CD14-positive monocyte (primary cell): ENCODE results near the gene ELFN1. TPM values are rescaled to one million over a fixed set of nuclear protein-coding genes. Genes with fewer than 3 reads are reported as not detected.

ENCODE experiments used
- DNase-seq, 3 donors: peaks; one replicate each; pipeline ENCODE4 v3.0.0-alpha.2; 2011 to 2022
- H2AFZ ChIP-seq: 2 replicates; pipeline ENCODE4 v1.6.0; 2012; ENCODE audit warnings: mild to moderate bottlenecking, low read depth, low read length, inconsistent platforms; ENCODE audit not compliant: insufficient read depth, poor library complexity, severe bottlenecking
- H3K27ac ChIP-seq, 2 donors: 1 replicate in 1 of 2; 2 replicates in 1 of 2; pipeline ENCODE4 v1.5.1; 2012 to 2013; ENCODE audit warnings: low read length in 2 of 2, control low read depth in 1 of 2, inconsistent platforms in 1 of 2, low read depth in 1 of 2, mild to moderate bottlenecking in 1 of 2
- H3K27me3 ChIP-seq, 2 donors: one replicate each; pipeline versions ENCODE4 v1.6.0 to v1.6.1; 2011 to 2013; ENCODE audit warnings: low read length in 2 of 2; ENCODE audit not compliant: control insufficient read depth in 2 of 2, insufficient read depth in 2 of 2
- H3K36me3 ChIP-seq, 2 donors: replicated peaks in 1 of 2; 1 replicate in 1 of 2; 2 replicates in 1 of 2; pipeline versions ENCODE4 v1.5.1 to v1.6.1; 2012 to 2013; ENCODE audit warnings: low read length in 2 of 2, control low read depth in 1 of 2, inconsistent platforms in 1 of 2, mild to moderate bottlenecking in 1 of 2; ENCODE audit not compliant: insufficient read depth in 2 of 2, control insufficient read depth in 1 of 2
- H3K4me1 ChIP-seq, 2 donors: 1 replicate in 1 of 2; 2 replicates in 1 of 2; pipeline versions ENCODE4 v1.5.1 to v1.6.1; 2012 to 2013; ENCODE audit warnings: low read length in 2 of 2, control low read depth in 1 of 2, inconsistent platforms in 1 of 2, mild to moderate bottlenecking in 1 of 2, moderate library complexity in 1 of 2; ENCODE audit not compliant: insufficient read depth in 2 of 2, control insufficient read depth in 1 of 2
- H3K4me2 ChIP-seq: replicated peaks from 2 replicates; pipeline ENCODE3; 2012; ENCODE audit warnings: low read length, moderate library complexity, mild to moderate bottlenecking; ENCODE audit not compliant: poor library complexity, severe bottlenecking; ENCODE audit errors: extremely low read depth
- H3K4me3 ChIP-seq, 3 experiments: fragments of 200-600 bp in 1 of 3; sonication (generic) in 1 of 3; replicated peaks in 1 of 3; 1 replicate in 2 of 3; 2 replicates in 1 of 3; pipeline ENCODE4 v1.5.1; 2011 to 2013; ENCODE audit warnings: low read length in 3 of 3, mild to moderate bottlenecking in 3 of 3, control low read depth in 2 of 3, low read depth in 2 of 3, inconsistent platforms in 1 of 3, moderate library complexity in 1 of 3
- H3K79me2 ChIP-seq: 2 replicates; pipeline ENCODE4 v1.6.0; 2012; ENCODE audit warnings: mild to moderate bottlenecking, control low read depth, inconsistent platforms, low read length, moderate library complexity; ENCODE audit not compliant: insufficient read depth
- H3K9ac ChIP-seq: 2 replicates; pipeline ENCODE4 v1.6.0; 2017; ENCODE audit warnings: low read length, mild to moderate bottlenecking; ENCODE audit not compliant: insufficient read depth, poor library complexity, severe bottlenecking
- H3K9me3 ChIP-seq, 2 donors: replicated peaks in 1 of 2; 1 replicate in 1 of 2; 2 replicates in 1 of 2; pipeline versions ENCODE4 v1.5.1 to v1.6.1; 2012 to 2013; ENCODE audit warnings: low read length in 2 of 2, control low read depth in 1 of 2; ENCODE audit not compliant: control insufficient read depth in 1 of 2, insufficient read depth in 1 of 2
- H4K20me1 ChIP-seq: 2 replicates; pipeline ENCODE4 v1.6.0; 2012; ENCODE audit warnings: mild to moderate bottlenecking, low read length, control low read depth, moderate library complexity; ENCODE audit not compliant: insufficient read depth
- H3K27ac Mint-ChIP-seq, 7 donors: one replicate each; pipeline ENCODE4 v1.8.0; 2020; ENCODE audit warnings: mild to moderate bottlenecking in 7 of 7, mixed read lengths in 7 of 7, moderate library complexity in 6 of 7, inconsistent platforms in 2 of 7
- H3K27me3 Mint-ChIP-seq, 3 donors: one replicate each; pipeline ENCODE4 v1.8.0; 2021 to 2022; ENCODE audit warnings: low read depth in 3 of 3, mild to moderate bottlenecking in 3 of 3, mixed read lengths in 3 of 3, moderate library complexity in 3 of 3, inconsistent platforms in 1 of 3
- H3K36me3 Mint-ChIP-seq, 2 donors: one replicate each; pipeline ENCODE4 v1.8.0; 2020; ENCODE audit warnings: mixed read lengths in 2 of 2, inconsistent platforms in 1 of 2, mild to moderate bottlenecking in 1 of 2
- H3K4me1 Mint-ChIP-seq: one replicate; pipeline ENCODE4 v1.8.0; 2020; ENCODE audit warnings: mild to moderate bottlenecking, mixed read lengths
- H3K4me3 Mint-ChIP-seq, 2 donors: one replicate each; pipeline ENCODE4 v1.8.0; 2020; ENCODE audit warnings: mild to moderate bottlenecking in 2 of 2, mixed read lengths in 2 of 2, moderate library complexity in 1 of 2
- H3K9me3 Mint-ChIP-seq, 7 donors: one replicate each; pipeline ENCODE4 v1.8.0; 2020 to 2022; ENCODE audit warnings: mixed read lengths in 7 of 7, mild to moderate bottlenecking in 6 of 7, moderate library complexity in 6 of 7, inconsistent platforms in 2 of 7
- CTCF ChIP-seq: fragments of 200-600 bp; IDR thresholded peaks from one replicate; pipeline ENCODE4 v1.8.0; 2022; ENCODE audit warnings: antibody characterized with exemption, mild to moderate bottlenecking
- WGBS: methylation state at CpG from one replicate; pipeline ENCODE4 v1.1.5; 2013; ENCODE audit warnings: missing lambda C conversion rate; ENCODE audit not compliant: insufficient coverage; 5-methylcytosine and 5-hydroxymethylcytosine counted together
- intact Hi-C, 2 donors: fragments of 100-400 bp; cut with micrococcal nuclease; formaldehyde crosslinking; loops; one replicate each; pipeline versions ENCODE4 v1.15.0 to v1.15.1; 2023
- polyA plus RNA-seq, 3 donors: library from polyadenylated mRNA; depleted of rRNA in 1 of 3; unstranded in 2 of 3; stranded (reverse) in 1 of 3; fragments of 300-500 nt in 2 of 3; fragments of >200 nt in 1 of 3; fragmentation: Illumina TruSeq in 2 of 3; gene quantifications; 1 replicate in 2 of 3; 2 replicates in 1 of 3; pipeline ENCODE4 v1.2.3, GENCODE V29; 2012 to 2021

ELFN1 gene
- polyA plus RNA-seq, 3 donors = not detected

GRCh38 chr7:1727812-1728570 lies 57.9 kb downstream of the ELFN1 start:
- no peak overlapping the region for H3K27ac Mint-ChIP-seq
- no peak overlapping the region for H3K27ac ChIP-seq
- H3K4me1 ChIP-seq = no peaks in the 10 kb centered on the region
- H3K79me2 ChIP-seq = no peaks in the 10 kb centered on the region
- H3K27me3 Mint-ChIP-seq = peaks cover 6 to 15% (median 10%) of the 10 kb centered on the region in 3 donors
- no peaks in the 10 kb centered on the region for H4K20me1 ChIP-seq
- H3K9ac ChIP-seq = no peak overlapping the region
- H3K36me3 Mint-ChIP-seq = no peaks in the 10 kb centered on the region
- H2AFZ ChIP-seq = no peak overlapping the region
- H3K9me3 Mint-ChIP-seq = peaks cover 0 to 26% (median 9%) of the 10 kb centered on the region in 7 donors
- intact Hi-C loops = no loop called here
- no peak overlapping the region for H3K4me3 Mint-ChIP-seq
- H3K4me2 ChIP-seq = no peak overlapping the region
- no peak for TF ChIP-seq CTCF
- no peak for DNase-seq
- no peaks in the 10 kb centered on the region for H3K4me1 Mint-ChIP-seq
- WGBS = 88% methylated on average over 10 of the region's 15 CpGs
- no peaks in the 10 kb centered on the region for H3K36me3 ChIP-seq
- H3K9me3 ChIP-seq = peaks cover 0 to 22% of the 10 kb centered on the region in 2 donors
- H3K4me3 ChIP-seq = no peak overlapping the region
- H3K27me3 ChIP-seq = no peaks in the 10 kb centered on the region

DNA sequence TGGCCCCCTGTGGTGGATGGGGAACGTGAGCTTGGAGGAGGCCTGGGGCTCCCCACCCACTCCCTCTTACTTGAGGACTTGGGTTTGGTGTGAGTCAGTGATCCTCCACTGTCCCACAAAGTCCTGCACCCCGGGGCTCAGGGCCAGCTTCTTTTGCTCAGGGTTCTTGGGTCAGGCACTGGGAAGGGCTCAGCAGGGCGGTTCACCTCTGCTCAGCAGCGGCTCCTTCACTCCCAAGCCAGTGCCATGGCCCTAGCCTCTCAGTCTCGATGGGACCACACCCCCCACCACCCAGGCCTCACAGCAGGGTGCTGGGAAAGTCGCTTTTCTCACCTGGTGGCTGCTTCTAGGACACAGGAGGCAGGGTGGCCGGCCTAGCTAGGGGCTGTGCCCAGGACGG lies 59.1 kb downstream of the ELFN1 start:
- no peaks in the 10 kb centered on the region for H4K20me1 ChIP-seq
- no peak overlapping the region for H3K4me2 ChIP-seq
- Mint-ChIP-seq H3K4me3 (no peak overlapping the region), H3K36me3 (no peaks in the 10 kb centered on the region), H3K27me3 (peaks cover 6 to 14% (median 13%) of the 10 kb centered on the region in 3 donors), H3K9me3 (peaks cover 0 to 23% (median 9%) of the 10 kb centered on the region in 7 donors), H3K4me1 (no peaks in the 10 kb centered on the region), H3K27ac (no peak overlapping the region)
- H3K9ac ChIP-seq = no peak overlapping the region
- H3K27ac ChIP-seq = no peak overlapping the region
- H3K79me2 ChIP-seq = no peaks in the 10 kb centered on the region
- intact Hi-C loops = no loop called here
- DNase-seq = no peak
- no peak overlapping the region for H2AFZ ChIP-seq
- no peaks in the 10 kb centered on the region for H3K27me3 ChIP-seq
- no peak overlapping the region for H3K4me3 ChIP-seq
- no peaks in the 10 kb centered on the region for H3K4me1 ChIP-seq
- 98% methylated on average over 6 of the region's 8 CpGs for WGBS
- TF ChIP-seq CTCF = no peak
- peaks cover 0 to 16% of the 10 kb centered on the region in 2 donors for H3K9me3 ChIP-seq
- H3K36me3 ChIP-seq = no peaks in the 10 kb centered on the region
